OCI-LY3 (cell line): ENCODE data around the gene SYTL1.
"Not testable (repeated sequence)": the region's sequence is repeated elsewhere in the genome, so short reads cannot be mapped to it uniquely, and the experiment has no call there.

Experiments
- H2AFZ ChIP-seq: fragments of 200-600, 300-600 bp; shearing (Covaris generic); 2 replicates; pipeline ENCODE4 v1.6.0; 2014; ENCODE audit warnings: antibody characterized with exemption, low read depth, low read length
- H3K27ac ChIP-seq: fragments of 200-600, 300-600 bp; sonication (generic); 2 replicates; pipeline ENCODE4 v1.5.1; 2014; ENCODE audit warnings: mild to moderate bottlenecking, low read length, moderate library complexity, mixed read lengths
- H3K27me3 ChIP-seq: fragments of 200-600, 300-600 bp; sonication (generic); 2 replicates; pipeline ENCODE4 v1.6.1; 2014; ENCODE audit warnings: low read depth, low read length, mixed read lengths
- H3K36me3 ChIP-seq: fragments of 200-600, 300-600 bp; sonication (generic); replicated peaks from 2 replicates; pipeline ENCODE3; 2014; ENCODE audit warnings: low read depth, low read length, mixed read lengths
- H3K4me1 ChIP-seq: fragments of 300-600, 200-600 bp; sonication (generic); 2 replicates; pipeline ENCODE4 v1.6.1; 2014; ENCODE audit warnings: low read length, mixed read lengths
- H3K4me2 ChIP-seq: fragments of 200-600, 300-600 bp; sonication (generic); 2 replicates; pipeline ENCODE4 v1.6.1; 2014; ENCODE audit warnings: low read length, mixed read lengths
- H3K4me3 ChIP-seq: fragments of 300-600, 200-600 bp; sonication (generic); 2 replicates; pipeline ENCODE4 v1.5.1; 2014; ENCODE audit warnings: antibody characterized with exemption, mild to moderate bottlenecking, low read length, moderate library complexity
- H3K79me2 ChIP-seq: fragments of 300-600, 200-600 bp; shearing (Covaris generic); 2 replicates; pipeline ENCODE4 v1.6.1; 2014; ENCODE audit warnings: mild to moderate bottlenecking, low read length, mixed read lengths
- H3K9ac ChIP-seq: fragments of 300-600, 200-600 bp; shearing (Covaris generic); 2 replicates; pipeline ENCODE4 v1.6.0; 2014; ENCODE audit warnings: mild to moderate bottlenecking, low read length, moderate library complexity
- H3K9me3 ChIP-seq: fragments of 200-600, 300-600 bp; shearing (Covaris generic); 2 replicates; pipeline ENCODE4 v1.6.1; 2014; ENCODE audit warnings: low read length, mixed read lengths; ENCODE audit not compliant: insufficient read depth
- H4K20me1 ChIP-seq: fragments of 200-600, 300-600 bp; sonication (generic); 2 replicates; pipeline ENCODE4 v1.6.1; 2016; ENCODE audit warnings: low read length, mixed read lengths; ENCODE audit not compliant: insufficient read depth
- EZH2phosphoT487 ChIP-seq: fragments of 200-600 bp; shearing (Covaris generic); IDR thresholded peaks from 2 replicates; pipeline ENCODE4 v1.6.1; 2018; ENCODE audit warnings: antibody characterized with exemption, mixed run types, low read depth
- TF ChIP-seq, protein P1 (sequence below): fragments of 200-600, 300-600 bp; sonication (generic); IDR thresholded peaks from 2 replicates; pipeline ENCODE4 v1.5.1; 2014; ENCODE audit warnings: antibody characterized with exemption, low read length, low read depth

Gene SYTL1

DNA sequence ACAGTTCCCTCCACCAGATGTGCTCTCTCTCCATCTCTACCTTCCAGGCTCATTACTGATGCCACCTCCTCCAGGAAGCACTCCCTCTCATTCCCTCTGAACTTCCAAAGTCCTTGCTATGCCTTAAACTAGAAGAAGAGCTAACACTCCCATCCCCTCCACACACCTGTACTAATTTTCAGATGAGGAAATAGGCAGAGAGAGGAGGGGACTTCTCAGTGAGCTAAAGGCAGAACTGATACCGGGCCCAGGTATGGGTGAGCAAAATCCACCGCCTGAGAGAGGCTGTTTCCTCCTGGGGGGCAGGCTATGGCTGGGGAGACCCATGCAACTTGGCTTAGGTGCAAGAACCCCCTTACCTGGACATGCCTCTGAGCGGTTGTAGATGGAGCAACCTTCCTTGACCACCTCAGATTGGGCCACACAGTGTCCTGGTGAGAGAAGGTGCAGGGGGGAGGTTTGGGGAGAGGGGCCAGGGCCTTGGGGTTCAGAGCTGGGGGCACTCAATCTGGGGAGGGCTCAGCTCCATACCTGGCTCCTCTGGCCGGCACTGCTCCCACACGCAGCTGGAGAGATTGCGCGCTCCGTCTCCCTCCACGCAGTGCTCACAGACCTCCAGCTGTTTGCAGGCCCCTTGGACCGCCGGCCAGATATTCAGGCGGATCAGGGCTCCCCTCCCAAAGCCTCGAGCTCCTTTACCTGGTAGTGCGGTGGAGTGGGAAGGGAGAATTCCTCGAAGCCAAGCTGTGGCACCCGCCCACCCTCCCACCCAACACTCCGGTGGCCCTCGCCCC lies 40.3 kb downstream of the SYTL1 start:
- no peaks in the 10 kb centered on the region for H3K27me3 ChIP-seq
- no peaks in the 10 kb centered on the region for H3K79me2 ChIP-seq
- no peak overlapping the region for H3K27ac ChIP-seq
- TF ChIP-seq, protein P1, sequence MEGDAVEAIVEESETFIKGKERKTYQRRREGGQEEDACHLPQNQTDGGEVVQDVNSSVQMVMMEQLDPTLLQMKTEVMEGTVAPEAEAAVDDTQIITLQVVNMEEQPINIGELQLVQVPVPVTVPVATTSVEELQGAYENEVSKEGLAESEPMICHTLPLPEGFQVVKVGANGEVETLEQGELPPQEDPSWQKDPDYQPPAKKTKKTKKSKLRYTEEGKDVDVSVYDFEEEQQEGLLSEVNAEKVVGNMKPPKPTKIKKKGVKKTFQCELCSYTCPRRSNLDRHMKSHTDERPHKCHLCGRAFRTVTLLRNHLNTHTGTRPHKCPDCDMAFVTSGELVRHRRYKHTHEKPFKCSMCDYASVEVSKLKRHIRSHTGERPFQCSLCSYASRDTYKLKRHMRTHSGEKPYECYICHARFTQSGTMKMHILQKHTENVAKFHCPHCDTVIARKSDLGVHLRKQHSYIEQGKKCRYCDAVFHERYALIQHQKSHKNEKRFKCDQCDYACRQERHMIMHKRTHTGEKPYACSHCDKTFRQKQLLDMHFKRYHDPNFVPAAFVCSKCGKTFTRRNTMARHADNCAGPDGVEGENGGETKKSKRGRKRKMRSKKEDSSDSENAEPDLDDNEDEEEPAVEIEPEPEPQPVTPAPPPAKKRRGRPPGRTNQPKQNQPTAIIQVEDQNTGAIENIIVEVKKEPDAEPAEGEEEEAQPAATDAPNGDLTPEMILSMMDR: no peak
- no peak for TF ChIP-seq EZH2phosphoT487
- H2AFZ ChIP-seq: no peak overlapping the region
- no peak overlapping the region for H3K4me2 ChIP-seq
- no peaks in the 10 kb centered on the region for H3K9me3 ChIP-seq
- H4K20me1 ChIP-seq: no peaks in the 10 kb centered on the region
- peaks cover 6% of the 10 kb centered on the region for H3K4me1 ChIP-seq
- H3K36me3 ChIP-seq: no peaks in the 10 kb centered on the region
- no peak overlapping the region for H3K4me3 ChIP-seq
- no peak overlapping the region for H3K9ac ChIP-seq

DNA sequence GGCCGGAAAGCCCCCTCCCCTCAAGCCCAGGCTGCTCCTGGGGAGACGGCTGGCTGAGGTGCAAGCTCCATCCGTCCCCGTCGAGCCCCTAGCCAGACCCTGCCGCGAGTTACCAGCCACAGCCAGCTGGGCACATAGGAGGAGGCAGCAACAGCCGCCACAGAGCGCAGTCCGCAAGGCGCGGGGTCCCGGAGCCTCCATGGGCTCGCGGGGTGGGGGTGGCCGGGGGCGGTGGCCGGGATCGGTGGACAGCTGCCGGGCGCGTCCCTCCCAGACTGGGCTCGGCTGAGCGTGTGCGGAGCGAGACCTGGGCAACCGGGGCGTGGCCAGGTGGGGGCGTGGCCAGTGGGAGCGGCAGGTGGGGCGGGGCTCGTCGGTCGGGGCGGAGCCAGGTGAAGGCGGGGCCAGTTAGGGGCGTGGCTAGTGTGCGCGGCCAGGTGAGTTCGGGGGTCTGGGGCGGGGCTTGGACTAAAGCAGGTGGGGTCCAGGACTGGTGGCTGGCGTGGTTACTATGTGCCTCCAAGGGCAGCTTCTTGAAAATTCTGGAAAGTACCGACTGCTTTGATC lies 41.3 kb downstream of the SYTL1 start, which contains the start of gene CD164L2:
CD164L2 (minus strand) TSS at position 295 of the 567 bp plus-strand sequence; CDS start at position 201, 94 bp downstream.
- TF ChIP-seq, protein P1: no peak
- no peak for TF ChIP-seq EZH2phosphoT487
- H3K9me3 ChIP-seq: no peaks in the 10 kb centered on the region
- peaks cover 6% of the 10 kb centered on the region for H3K4me1 ChIP-seq
- H3K9ac ChIP-seq: no peak within 1 kb of the TSS
- H4K20me1 ChIP-seq: no peaks in the 10 kb centered on the region
- no peaks in the 10 kb centered on the region for H3K79me2 ChIP-seq
- H3K4me3 ChIP-seq: no peak within 1 kb of the TSS
- H3K27me3 ChIP-seq: no peaks in the 10 kb centered on the region
- H3K4me2 ChIP-seq: no peak within 1 kb of the TSS
- H3K27ac ChIP-seq: no peak within 1 kb of the TSS
- no peak within 1 kb of the TSS for H2AFZ ChIP-seq
- H3K36me3 ChIP-seq: no peaks in the 10 kb centered on the region

DNA sequence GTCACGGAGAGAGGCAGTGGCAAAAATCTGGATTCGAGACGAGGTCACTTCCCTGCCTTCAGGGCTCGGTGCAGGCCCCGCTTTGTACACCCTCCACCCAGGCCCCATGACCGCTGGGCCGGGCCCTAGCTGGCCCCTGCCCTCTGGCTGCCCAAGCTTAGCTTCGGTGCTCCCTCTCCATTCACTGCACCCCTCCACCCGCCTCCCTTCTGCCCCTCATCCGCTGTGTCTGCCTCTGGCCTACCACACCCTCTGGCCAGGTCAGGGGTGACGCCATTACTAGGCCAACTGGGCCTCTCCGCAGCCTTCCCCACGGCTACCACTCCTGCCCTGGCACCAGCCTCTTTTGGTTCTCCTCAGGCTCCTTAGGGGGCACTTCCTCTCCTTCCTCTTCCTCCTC lies 41.8 kb downstream of the SYTL1 start:
- Histone ChIP-seq H3K27ac (no peak overlapping the region), H3K9me3 (no peaks in the 10 kb centered on the region), H3K4me3 (no peak overlapping the region), H3K27me3 (no peaks in the 10 kb centered on the region), H3K9ac (no peak overlapping the region), H3K36me3 (no peaks in the 10 kb centered on the region), H4K20me1 (no peaks in the 10 kb centered on the region), H2AFZ (no peak overlapping the region), H3K79me2 (no peaks in the 10 kb centered on the region), H3K4me2 (no peak overlapping the region), H3K4me1 (peaks cover 6% of the 10 kb centered on the region)
- TF ChIP-seq, protein P1: no peak
- no peak for TF ChIP-seq EZH2phosphoT487

DNA sequence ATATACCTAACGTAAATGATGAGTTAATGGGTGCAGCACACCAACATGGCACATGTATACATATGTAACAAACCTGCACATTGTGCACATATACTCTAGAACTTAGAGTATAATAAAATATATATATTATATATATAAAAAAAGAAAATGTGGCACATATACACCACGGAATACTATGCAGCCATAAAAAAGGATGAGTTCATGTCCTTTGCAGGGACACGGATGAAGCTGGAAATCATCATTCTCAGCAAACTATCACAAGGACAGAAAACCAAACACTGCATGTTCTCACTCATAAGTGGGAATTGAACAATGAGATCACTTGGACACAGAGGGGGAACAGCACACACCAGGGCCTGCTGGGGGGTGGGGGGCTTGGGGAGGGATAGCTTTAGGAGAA lies 43.0 kb downstream of the SYTL1 start:
- not testable (repeated sequence) for H3K4me2 ChIP-seq, H3K9ac ChIP-seq, H4K20me1 ChIP-seq, H3K4me1 ChIP-seq, H3K79me2 ChIP-seq, H3K36me3 ChIP-seq, H3K27ac ChIP-seq, H2AFZ ChIP-seq, H3K9me3 ChIP-seq, H3K4me3 ChIP-seq, H3K27me3 ChIP-seq
